CD14-positive monocyte (primary cell): ENCODE data around the gene IRX3. TPM values are rescaled to one million over a fixed set of nuclear protein-coding genes. Genes with fewer than 3 reads are reported as not detected.

Source experiments
- DNase-seq, 3 donors: peaks; one replicate each; pipeline ENCODE4 v3.0.0-alpha.2; 2011 to 2022
- H2AFZ ChIP-seq: 2 replicates; pipeline ENCODE4 v1.6.0; 2012; ENCODE audit warnings: mild to moderate bottlenecking, low read depth, low read length, inconsistent platforms; ENCODE audit not compliant: insufficient read depth, poor library complexity, severe bottlenecking
- H3K27ac ChIP-seq, 2 donors: 1 replicate in 1 of 2; 2 replicates in 1 of 2; pipeline ENCODE4 v1.5.1; 2012 to 2013; ENCODE audit warnings: low read length in 2 of 2, control low read depth in 1 of 2, inconsistent platforms in 1 of 2, low read depth in 1 of 2, mild to moderate bottlenecking in 1 of 2
- H3K27me3 ChIP-seq, 2 donors: one replicate each; pipeline versions ENCODE4 v1.6.0 to v1.6.1; 2011 to 2013; ENCODE audit warnings: low read length in 2 of 2; ENCODE audit not compliant: control insufficient read depth in 2 of 2, insufficient read depth in 2 of 2
- H3K36me3 ChIP-seq, 2 donors: replicated peaks in 1 of 2; 1 replicate in 1 of 2; 2 replicates in 1 of 2; pipeline versions ENCODE4 v1.5.1 to v1.6.1; 2012 to 2013; ENCODE audit warnings: low read length in 2 of 2, control low read depth in 1 of 2, inconsistent platforms in 1 of 2, mild to moderate bottlenecking in 1 of 2; ENCODE audit not compliant: insufficient read depth in 2 of 2, control insufficient read depth in 1 of 2
- H3K4me1 ChIP-seq, 2 donors: 1 replicate in 1 of 2; 2 replicates in 1 of 2; pipeline versions ENCODE4 v1.5.1 to v1.6.1; 2012 to 2013; ENCODE audit warnings: low read length in 2 of 2, control low read depth in 1 of 2, inconsistent platforms in 1 of 2, mild to moderate bottlenecking in 1 of 2, moderate library complexity in 1 of 2; ENCODE audit not compliant: insufficient read depth in 2 of 2, control insufficient read depth in 1 of 2
- H3K4me2 ChIP-seq: replicated peaks from 2 replicates; pipeline ENCODE3; 2012; ENCODE audit warnings: low read length, moderate library complexity, mild to moderate bottlenecking; ENCODE audit not compliant: poor library complexity, severe bottlenecking; ENCODE audit errors: extremely low read depth
- H3K4me3 ChIP-seq, 3 experiments: fragments of 200-600 bp in 1 of 3; sonication (generic) in 1 of 3; replicated peaks in 1 of 3; 1 replicate in 2 of 3; 2 replicates in 1 of 3; pipeline ENCODE4 v1.5.1; 2011 to 2013; ENCODE audit warnings: low read length in 3 of 3, mild to moderate bottlenecking in 3 of 3, control low read depth in 2 of 3, low read depth in 2 of 3, inconsistent platforms in 1 of 3, moderate library complexity in 1 of 3
- H3K79me2 ChIP-seq: 2 replicates; pipeline ENCODE4 v1.6.0; 2012; ENCODE audit warnings: mild to moderate bottlenecking, control low read depth, inconsistent platforms, low read length, moderate library complexity; ENCODE audit not compliant: insufficient read depth
- H3K9ac ChIP-seq: 2 replicates; pipeline ENCODE4 v1.6.0; 2017; ENCODE audit warnings: low read length, mild to moderate bottlenecking; ENCODE audit not compliant: insufficient read depth, poor library complexity, severe bottlenecking
- H3K9me3 ChIP-seq, 2 donors: replicated peaks in 1 of 2; 1 replicate in 1 of 2; 2 replicates in 1 of 2; pipeline versions ENCODE4 v1.5.1 to v1.6.1; 2012 to 2013; ENCODE audit warnings: low read length in 2 of 2, control low read depth in 1 of 2; ENCODE audit not compliant: control insufficient read depth in 1 of 2, insufficient read depth in 1 of 2
- H4K20me1 ChIP-seq: 2 replicates; pipeline ENCODE4 v1.6.0; 2012; ENCODE audit warnings: mild to moderate bottlenecking, low read length, control low read depth, moderate library complexity; ENCODE audit not compliant: insufficient read depth
- H3K27ac Mint-ChIP-seq, 7 donors: one replicate each; pipeline ENCODE4 v1.8.0; 2020; ENCODE audit warnings: mild to moderate bottlenecking in 7 of 7, mixed read lengths in 7 of 7, moderate library complexity in 6 of 7, inconsistent platforms in 2 of 7
- H3K27me3 Mint-ChIP-seq, 3 donors: one replicate each; pipeline ENCODE4 v1.8.0; 2021 to 2022; ENCODE audit warnings: low read depth in 3 of 3, mild to moderate bottlenecking in 3 of 3, mixed read lengths in 3 of 3, moderate library complexity in 3 of 3, inconsistent platforms in 1 of 3
- H3K36me3 Mint-ChIP-seq, 2 donors: one replicate each; pipeline ENCODE4 v1.8.0; 2020; ENCODE audit warnings: mixed read lengths in 2 of 2, inconsistent platforms in 1 of 2, mild to moderate bottlenecking in 1 of 2
- H3K4me1 Mint-ChIP-seq: one replicate; pipeline ENCODE4 v1.8.0; 2020; ENCODE audit warnings: mild to moderate bottlenecking, mixed read lengths
- H3K4me3 Mint-ChIP-seq, 2 donors: one replicate each; pipeline ENCODE4 v1.8.0; 2020; ENCODE audit warnings: mild to moderate bottlenecking in 2 of 2, mixed read lengths in 2 of 2, moderate library complexity in 1 of 2
- H3K9me3 Mint-ChIP-seq, 7 donors: one replicate each; pipeline ENCODE4 v1.8.0; 2020 to 2022; ENCODE audit warnings: mixed read lengths in 7 of 7, mild to moderate bottlenecking in 6 of 7, moderate library complexity in 6 of 7, inconsistent platforms in 2 of 7
- WGBS: methylation state at CpG from one replicate; pipeline ENCODE4 v1.1.5; 2013; ENCODE audit warnings: missing lambda C conversion rate; ENCODE audit not compliant: insufficient coverage; 5-methylcytosine and 5-hydroxymethylcytosine counted together
- intact Hi-C, 2 donors: fragments of 100-400 bp; cut with micrococcal nuclease; formaldehyde crosslinking; loops; one replicate each; pipeline versions ENCODE4 v1.15.0 to v1.15.1; 2023
- polyA plus RNA-seq, 3 donors: library from polyadenylated mRNA; depleted of rRNA in 1 of 3; unstranded in 2 of 3; stranded (reverse) in 1 of 3; fragments of 300-500 nt in 2 of 3; fragments of >200 nt in 1 of 3; fragmentation: Illumina TruSeq in 2 of 3; gene quantifications; 1 replicate in 2 of 3; 2 replicates in 1 of 3; pipeline ENCODE4 v1.2.3, GENCODE V29; 2012 to 2021
- TF ChIP-seq, protein P1 (sequence below): fragments of 200-600 bp; IDR thresholded peaks from one replicate; pipeline ENCODE4 v1.8.0; 2022; ENCODE audit warnings: antibody characterized with exemption, mild to moderate bottlenecking

Gene IRX3
- polyA plus RNA-seq, 3 donors = not detected

- H3K4me3 ChIP-seq = no peak overlapping the region
- H3K4me2 ChIP-seq = no peak overlapping the region
- no peak overlapping the region for H3K9ac ChIP-seq
- H4K20me1 ChIP-seq = no peaks in the 10 kb centered on the region
- Mint-ChIP-seq H3K36me3 (no peaks in the 10 kb centered on the region), H3K4me3 (no peak overlapping the region), H3K9me3 (peaks cover 0 to 3% (median 0%) of the 10 kb centered on the region in 7 donors), H3K27ac (no peak overlapping the region), H3K27me3 (peaks cover 3 to 11% (median 4%) of the 10 kb centered on the region in 3 donors), H3K4me1 (no peaks in the 10 kb centered on the region)
- TF ChIP-seq, protein P1, sequence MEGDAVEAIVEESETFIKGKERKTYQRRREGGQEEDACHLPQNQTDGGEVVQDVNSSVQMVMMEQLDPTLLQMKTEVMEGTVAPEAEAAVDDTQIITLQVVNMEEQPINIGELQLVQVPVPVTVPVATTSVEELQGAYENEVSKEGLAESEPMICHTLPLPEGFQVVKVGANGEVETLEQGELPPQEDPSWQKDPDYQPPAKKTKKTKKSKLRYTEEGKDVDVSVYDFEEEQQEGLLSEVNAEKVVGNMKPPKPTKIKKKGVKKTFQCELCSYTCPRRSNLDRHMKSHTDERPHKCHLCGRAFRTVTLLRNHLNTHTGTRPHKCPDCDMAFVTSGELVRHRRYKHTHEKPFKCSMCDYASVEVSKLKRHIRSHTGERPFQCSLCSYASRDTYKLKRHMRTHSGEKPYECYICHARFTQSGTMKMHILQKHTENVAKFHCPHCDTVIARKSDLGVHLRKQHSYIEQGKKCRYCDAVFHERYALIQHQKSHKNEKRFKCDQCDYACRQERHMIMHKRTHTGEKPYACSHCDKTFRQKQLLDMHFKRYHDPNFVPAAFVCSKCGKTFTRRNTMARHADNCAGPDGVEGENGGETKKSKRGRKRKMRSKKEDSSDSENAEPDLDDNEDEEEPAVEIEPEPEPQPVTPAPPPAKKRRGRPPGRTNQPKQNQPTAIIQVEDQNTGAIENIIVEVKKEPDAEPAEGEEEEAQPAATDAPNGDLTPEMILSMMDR = no peak
- no peaks in the 10 kb centered on the region for H3K79me2 ChIP-seq
- no peak overlapping the region for H3K27ac ChIP-seq
- no peak overlapping the region for H2AFZ ChIP-seq
- H3K4me1 ChIP-seq = no peaks in the 10 kb centered on the region
- intact Hi-C loops = no loop called here
- no peaks in the 10 kb centered on the region for H3K36me3 ChIP-seq
- DNase-seq = no peak
- WGBS = 80% methylated on average over 3 of the region's 9 CpGs
- H3K9me3 ChIP-seq = no peaks in the 10 kb centered on the region
- H3K27me3 ChIP-seq = no peaks in the 10 kb centered on the region
Observed at GRCh38 chr16:54240271-54241129, 46.1 kb downstream of the IRX3 start.

DNA sequence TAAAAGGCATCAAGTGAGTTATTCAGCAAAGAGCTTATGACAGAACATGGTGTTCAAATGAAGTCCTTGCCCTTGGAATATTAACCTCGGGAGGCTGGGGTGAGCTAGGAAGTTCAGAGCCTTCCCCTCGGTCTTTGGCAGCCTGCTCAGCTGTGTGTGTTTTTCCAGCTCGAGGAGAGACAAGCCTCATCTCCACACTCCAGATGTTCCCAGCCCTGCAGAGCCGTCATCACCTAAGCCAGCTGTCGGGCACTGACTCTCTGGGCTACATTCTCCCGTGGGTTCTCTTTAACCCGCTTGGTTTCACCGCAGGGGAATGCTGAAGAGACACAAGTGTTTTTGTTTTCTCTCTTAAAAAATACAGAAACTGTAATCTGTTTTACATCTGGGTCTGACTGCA, 47.1 kb downstream of the IRX3 start:
- H3K27ac Mint-ChIP-seq = no peak overlapping the region
- H3K9ac ChIP-seq = no peak overlapping the region
- H3K9me3 Mint-ChIP-seq = peaks cover 0 to 3% (median 0%) of the 10 kb centered on the region in 7 donors
- no peak overlapping the region for H3K4me3 ChIP-seq
- no peaks in the 10 kb centered on the region for H3K36me3 Mint-ChIP-seq
- no peak overlapping the region for H2AFZ ChIP-seq
- peaks cover 2 to 12% (median 4%) of the 10 kb centered on the region in 3 donors for H3K27me3 Mint-ChIP-seq
- TF ChIP-seq, protein P1 = no peak
- H3K79me2 ChIP-seq = no peaks in the 10 kb centered on the region
- peaks cover 0 to 3% of the 10 kb centered on the region in 2 donors for H3K4me1 ChIP-seq
- H3K27ac ChIP-seq = no peak overlapping the region
- intact Hi-C loops = no loop called here
- H3K9me3 ChIP-seq = no peaks in the 10 kb centered on the region
- no peak for DNase-seq
- no peaks in the 10 kb centered on the region for H3K36me3 ChIP-seq
- H3K4me2 ChIP-seq = no peak overlapping the region
- 79% methylated on average over 5 of the region's 8 CpGs for WGBS
- H3K4me1 Mint-ChIP-seq = no peaks in the 10 kb centered on the region
- no peaks in the 10 kb centered on the region for H4K20me1 ChIP-seq
- no peak overlapping the region for H3K4me3 Mint-ChIP-seq
- no peaks in the 10 kb centered on the region for H3K27me3 ChIP-seq
